Mononuclear cell (primary cell): ENCODE measurements around the gene EVL. TPM values are rescaled to one million over a fixed set of nuclear protein-coding genes. Genes with fewer than 3 reads are reported as not detected.
"Not testable (repeated sequence)": the region's sequence is repeated elsewhere in the genome, so short reads cannot be mapped to it uniquely, and the experiment has no call there.

Experiments used
- H3K27me3 ChIP-seq: 2 replicates; pipeline ENCODE4 v1.6.0; 2011; ENCODE audit warnings: low read length, control low read depth; ENCODE audit not compliant: insufficient read depth
- H3K4me1 ChIP-seq: 2 replicates; pipeline ENCODE4 v1.5.1; 2011; ENCODE audit warnings: mild to moderate bottlenecking, low read length, control low read depth; ENCODE audit not compliant: insufficient read depth
- H3K4me3 ChIP-seq: 2 replicates; pipeline ENCODE4 v1.5.1; 2011; ENCODE audit warnings: mild to moderate bottlenecking, low read length, moderate library complexity
- H3K9me3 ChIP-seq: 2 replicates; pipeline ENCODE4 v1.5.1; 2011; ENCODE audit warnings: low read depth, mild to moderate bottlenecking, control low read depth, low read length
- total RNA-seq: library from RNA; depleted of rRNA; stranded (reverse); fragments of >200 nt; gene quantifications from one replicate; pipeline ENCODE4 v1.2.3, GENCODE V29; 2012

EVL gene
- total RNA-seq, 1 donor, result 425 TPM

GRCh38 chr14:100052819-100053218, 12.4 kb upstream of the EVL start:
- H3K4me1 ChIP-seq, result peaks cover 8% of the 10 kb centered on the region
- H3K9me3 ChIP-seq, result no peaks in the 10 kb centered on the region
- H3K27me3 ChIP-seq, result no peaks in the 10 kb centered on the region
- H3K4me3 ChIP-seq, result no peak overlapping the region

- Histone ChIP-seq H3K9me3 (no peaks in the 10 kb centered on the region), H3K4me3 (no peak overlapping the region), H3K4me1 (peaks cover 19% of the 10 kb centered on the region), H3K27me3 (no peaks in the 10 kb centered on the region)
Observed at GRCh38 chr14:100054316-100055075, 10.7 kb upstream of the EVL start.

- H3K27me3 ChIP-seq, result no peaks in the 10 kb centered on the region
- no peaks in the 10 kb centered on the region for H3K9me3 ChIP-seq
- H3K4me1 ChIP-seq, result peaks cover 36% of the 10 kb centered on the region
- H3K4me3 ChIP-seq, result no peak overlapping the region
Observed at GRCh38 chr14:100056431-100056830, 8.8 kb upstream of the EVL start.

- no peak overlapping the region for H3K4me3 ChIP-seq
- peaks cover 40% of the 10 kb centered on the region for H3K4me1 ChIP-seq
- H3K27me3 ChIP-seq, result no peaks in the 10 kb centered on the region
- no peaks in the 10 kb centered on the region for H3K9me3 ChIP-seq
Observed at GRCh38 chr14:100056964-100057795, 8.0 kb upstream of the EVL start.

- Histone ChIP-seq H3K4me3 (no peak overlapping the region), H3K27me3 (no peaks in the 10 kb centered on the region), H3K4me1 (peaks cover 55% of the 10 kb centered on the region), H3K9me3 (no peaks in the 10 kb centered on the region)
Observed at GRCh38 chr14:100058777-100059437, 6.3 kb upstream of the EVL start.

- peaks cover 59% of the 10 kb centered on the region for H3K4me1 ChIP-seq
- no peaks in the 10 kb centered on the region for H3K27me3 ChIP-seq
- no peaks in the 10 kb centered on the region for H3K9me3 ChIP-seq
- H3K4me3 ChIP-seq, result no peak overlapping the region
Observed at GRCh38 chr14:100059438-100059781, 5.8 kb upstream of the EVL start.

GRCh38 chr14:100060760-100061159, 4.5 kb upstream of the EVL start:
- Histone ChIP-seq H3K4me3 (no peak overlapping the region), H3K4me1 (peaks cover 73% of the 10 kb centered on the region), H3K27me3 (no peaks in the 10 kb centered on the region), H3K9me3 (no peaks in the 10 kb centered on the region)

GRCh38 chr14:100062590-100062989, 2.6 kb upstream of the EVL start:
- H3K4me3 ChIP-seq, result no peak overlapping the region

GRCh38 chr14:100063314-100063941, 1.8 kb upstream of the EVL start:
- no peaks in the 10 kb centered on the region for H3K27me3 ChIP-seq
- no peaks in the 10 kb centered on the region for H3K9me3 ChIP-seq
- peaks cover 88% of the 10 kb centered on the region for H3K4me1 ChIP-seq
- H3K4me3 ChIP-seq, result no peak overlapping the region

More at GRCh38 chr14:100062590-100062989, 2.6 kb upstream of the EVL start:
- peaks cover 82% of the 10 kb centered on the region for H3K4me1 ChIP-seq
- H3K27me3 ChIP-seq, result no peaks in the 10 kb centered on the region
- no peaks in the 10 kb centered on the region for H3K9me3 ChIP-seq

DNA sequence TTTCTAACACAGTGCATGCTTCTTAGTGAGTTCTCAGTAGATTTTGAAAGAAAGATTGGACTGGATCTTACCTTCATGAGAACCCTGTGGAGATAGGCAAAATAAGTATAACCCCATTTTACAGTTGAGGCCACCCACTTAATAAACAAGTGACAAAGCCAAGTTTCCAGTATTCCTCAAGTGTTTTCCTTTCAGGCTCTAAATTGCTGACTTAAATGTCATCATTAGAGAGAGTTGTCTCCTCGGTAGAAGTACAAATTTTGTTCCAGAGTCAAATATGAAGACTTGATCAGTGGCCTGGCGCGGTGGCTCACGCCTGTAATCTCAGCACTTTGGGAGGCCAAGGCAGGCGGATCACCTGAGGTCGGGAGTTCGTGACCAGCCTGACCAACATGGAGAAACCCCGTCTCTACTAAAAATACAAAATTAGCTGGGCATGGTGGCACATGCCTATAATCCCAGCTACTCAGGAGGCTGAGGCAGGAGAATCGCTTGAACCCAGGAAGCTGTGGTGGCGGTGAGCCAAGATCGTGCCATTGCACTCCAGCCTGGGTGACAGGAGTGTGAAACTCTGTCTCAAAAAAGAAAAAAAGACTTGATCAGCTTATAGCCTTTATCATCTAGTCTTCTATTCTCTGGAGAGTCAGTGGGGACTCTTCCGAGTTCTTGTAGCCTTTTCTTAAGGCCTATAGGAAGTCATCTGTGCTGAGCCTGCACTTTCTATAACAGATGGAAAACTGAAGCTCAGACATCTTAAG, 708 bp upstream of the EVL start:
- not testable (repeated sequence) for H3K27me3 ChIP-seq, H3K9me3 ChIP-seq
- H3K4me3 ChIP-seq, result peak overlapping the region; percentile 78
- H3K4me1 ChIP-seq, result peaks cover 90% of the 10 kb centered on the region

- no peaks in the 10 kb centered on the region for H3K27me3 ChIP-seq
- H3K4me3 ChIP-seq, result peak overlapping the region; percentile 78
- H3K4me1 ChIP-seq, result peaks cover 92% of the 10 kb centered on the region
- H3K9me3 ChIP-seq, result no peaks in the 10 kb centered on the region
Observed at GRCh38 chr14:100065942-100066574, 836 bp downstream of the EVL start.

DNA sequence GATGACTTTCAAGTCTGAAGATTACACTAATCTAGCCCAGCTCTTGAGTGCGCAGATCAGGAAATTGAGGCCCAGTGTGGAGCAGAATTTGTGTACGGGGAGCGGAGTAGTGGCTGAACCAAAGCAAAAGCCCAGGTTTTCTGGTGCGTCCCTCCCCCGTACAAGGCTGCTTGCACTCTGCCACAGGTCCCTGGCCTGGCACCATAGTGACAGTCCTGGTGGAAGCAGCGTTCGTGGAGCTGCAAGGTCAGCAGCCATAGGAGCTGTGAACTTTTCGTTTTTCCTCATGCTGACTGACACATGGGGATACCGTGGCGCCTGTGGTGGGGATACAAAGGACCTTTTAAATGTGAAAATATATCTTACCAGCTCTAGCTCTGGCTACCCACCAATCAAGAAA, 1.7 kb downstream of the EVL start:
- peak overlapping the region; percentile 78 for H3K4me3 ChIP-seq
- H3K27me3 ChIP-seq, result no peaks in the 10 kb centered on the region
- no peaks in the 10 kb centered on the region for H3K9me3 ChIP-seq
- H3K4me1 ChIP-seq, result peaks cover 93% of the 10 kb centered on the region

- H3K4me1 ChIP-seq, result peaks cover 97% of the 10 kb centered on the region
- no peaks in the 10 kb centered on the region for H3K9me3 ChIP-seq
- H3K4me3 ChIP-seq, result peak overlapping the region; percentile 78
- no peaks in the 10 kb centered on the region for H3K27me3 ChIP-seq
Observed at GRCh38 chr14:100067481-100067880, 2.3 kb downstream of the EVL start.
